SK-N-MC (cell line): ENCODE data around the gene BMPR1B.
"Not testable (repeated sequence)": the region's sequence is repeated elsewhere in the genome, so short reads cannot be mapped to it uniquely, and the experiment has no call there.

ENCODE experiments used
- DNase-seq: peaks from one replicate; pipeline ENCODE4 v3.0.0-alpha.2; 2011; ENCODE audit warnings: low read depth, low spot score
- H3K27ac ChIP-seq: fragments of 200-600 bp; sonication (generic); 2 replicates; pipeline ENCODE4 v1.5.1; 2016; ENCODE audit warnings: mixed run types
- H3K36me3 ChIP-seq: fragments of 200-600 bp; sonication (generic); 2 replicates; pipeline ENCODE4 v1.6.1; 2017; ENCODE audit warnings: antibody characterized with exemption, low read length, mixed read lengths; ENCODE audit not compliant: insufficient read depth
- H3K4me3 ChIP-seq: fragments of 200-600 bp; sonication (generic); 2 replicates; pipeline ENCODE4 v1.5.1; 2016
- H3K9ac ChIP-seq: fragments of 200-600 bp; sonication (generic); 2 replicates; pipeline ENCODE4 v1.8.0; 2017; ENCODE audit warnings: mixed run types, mixed read lengths; ENCODE audit not compliant: insufficient read length
- H3K9me3 ChIP-seq: fragments of 200-600 bp; sonication (generic); 2 replicates; pipeline ENCODE4 v1.6.1; 2017; ENCODE audit warnings: low read depth, mild to moderate bottlenecking, antibody characterized with exemption, low read length, moderate library complexity, mixed read lengths
- EZH2 ChIP-seq: fragments of 200-600 bp; sonication (generic); IDR thresholded peaks from one replicate; pipeline ENCODE4 v1.6.1; 2017; ENCODE audit warnings: antibody characterized with exemption
- FOXP2 ChIP-seq: optimal IDR thresholded peaks from 2 replicates; pipeline ENCODE3; 2011; ENCODE audit warnings: mild to moderate bottlenecking, moderate library complexity; ENCODE audit not compliant: insufficient read depth; ENCODE audit errors: extremely low read length, control extremely low read depth
- POLR2AphosphoS5 ChIP-seq: IDR thresholded peaks from 2 replicates; pipeline ENCODE4 v1.6.1; 2012; ENCODE audit warnings: mild to moderate bottlenecking, low read depth, low read length, borderline replicate concordance

The BMPR1B gene

DNA sequence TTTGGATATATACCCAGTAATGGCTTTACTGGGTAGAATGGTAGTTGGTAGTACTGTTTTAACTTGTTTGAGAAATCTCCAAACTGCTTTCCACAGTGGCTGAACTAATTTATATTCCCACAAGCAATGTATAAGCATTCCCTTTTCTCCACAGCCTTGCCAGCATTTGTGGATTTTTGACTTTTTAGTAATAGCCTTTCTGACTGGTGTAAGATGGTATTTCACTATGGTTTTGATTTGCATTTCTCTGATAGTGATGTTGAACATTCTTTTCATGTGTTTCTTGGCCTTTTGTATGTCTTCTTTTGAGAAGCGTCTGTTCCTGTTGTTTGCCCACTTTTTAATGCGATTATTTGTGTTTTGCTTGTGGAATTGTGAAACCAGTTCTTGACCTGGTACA is 290.5 kb downstream of the BMPR1B start:
- H3K4me3 ChIP-seq = no peak overlapping the region
- no peaks in the 10 kb centered on the region for H3K36me3 ChIP-seq
- no peaks in the 10 kb centered on the region for H3K9me3 ChIP-seq
- DNase-seq = no peak
- H3K27ac ChIP-seq = no peak overlapping the region
- TF ChIP-seq POLR2AphosphoS5 (no peak), EZH2 (no peak), FOXP2 (no peak)
- H3K9ac ChIP-seq = no peak overlapping the region

DNA sequence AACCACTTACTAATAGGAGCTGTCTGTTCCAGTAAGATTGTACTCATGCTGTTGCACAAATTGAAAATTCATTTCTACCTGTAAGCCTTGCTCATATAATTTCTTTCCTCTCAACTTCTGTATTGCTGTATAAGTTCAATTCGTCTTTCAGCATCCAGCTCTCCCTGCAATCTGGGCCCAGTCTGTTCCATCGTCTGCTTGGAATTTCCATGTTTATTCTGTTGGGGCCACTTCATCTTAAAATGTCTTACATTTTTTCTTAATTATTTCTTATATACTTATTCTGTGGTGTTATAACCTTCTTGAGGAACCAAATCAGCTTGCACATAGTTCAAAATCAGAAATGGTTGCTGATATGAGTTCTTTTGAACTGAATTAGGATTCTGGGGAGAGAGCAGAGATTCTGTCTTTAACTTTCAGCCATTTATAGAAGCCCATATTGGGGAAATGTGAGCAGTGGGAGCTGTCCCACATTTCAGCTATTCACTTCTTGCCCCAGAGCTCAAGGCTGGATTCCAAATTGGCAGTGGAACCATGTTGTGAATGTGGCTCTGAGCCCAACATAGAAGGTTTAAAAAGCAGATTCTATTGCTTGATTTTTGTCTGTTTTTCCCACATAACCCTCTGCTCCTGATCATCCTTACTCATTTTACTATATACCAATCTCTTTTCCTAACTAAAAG is 291.9 kb downstream of the BMPR1B start:
- Histone ChIP-seq H3K9me3 (no peaks in the 10 kb centered on the region), H3K36me3 (no peaks in the 10 kb centered on the region), H3K4me3 (no peak overlapping the region), H3K9ac (no peak overlapping the region), H3K27ac (no peak overlapping the region)
- no peak for DNase-seq
- TF ChIP-seq FOXP2 = no peak
- TF ChIP-seq POLR2AphosphoS5 = no peak
- no peak for TF ChIP-seq EZH2

DNA sequence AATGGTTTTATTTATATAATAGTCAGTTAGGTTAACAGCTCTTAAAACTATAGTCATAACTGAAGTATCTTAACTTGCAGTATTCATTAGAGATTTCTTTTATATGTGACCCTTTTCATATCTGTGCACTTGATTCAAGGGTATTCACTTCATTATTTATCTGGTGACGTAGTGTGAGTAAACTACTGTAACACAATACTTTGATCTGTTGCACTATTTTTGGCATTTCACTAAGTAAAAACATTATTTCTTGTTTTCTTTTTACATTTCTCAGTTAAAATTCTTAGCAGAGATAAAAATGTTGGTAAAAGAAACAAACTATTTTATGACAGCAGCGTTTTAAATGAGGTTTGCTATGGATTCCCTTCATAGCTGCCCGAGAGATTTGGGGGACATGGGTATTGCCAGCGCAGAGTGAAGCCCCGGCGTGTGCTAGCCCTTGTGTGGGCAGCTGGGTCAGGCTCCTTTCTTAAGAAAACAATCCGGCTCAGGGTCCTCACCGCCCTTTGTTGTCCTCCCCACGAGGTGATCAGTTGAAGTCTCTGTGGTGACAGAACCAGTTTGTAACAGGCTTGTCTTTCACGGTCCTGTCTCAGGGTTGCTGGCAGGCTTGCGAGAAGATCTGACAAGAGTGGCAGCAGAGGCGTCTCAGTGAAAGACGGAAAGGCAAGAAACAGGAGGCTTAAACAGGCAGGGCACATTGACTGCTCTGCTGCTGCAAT is 293.4 kb downstream of the BMPR1B start:
- no peak overlapping the region for H3K27ac ChIP-seq
- no peaks in the 10 kb centered on the region for H3K36me3 ChIP-seq
- TF ChIP-seq POLR2AphosphoS5 (no peak), FOXP2 (no peak), EZH2 (no peak)
- no peak for DNase-seq
- H3K4me3 ChIP-seq = no peak overlapping the region
- H3K9ac ChIP-seq = no peak overlapping the region
- no peaks in the 10 kb centered on the region for H3K9me3 ChIP-seq

DNA sequence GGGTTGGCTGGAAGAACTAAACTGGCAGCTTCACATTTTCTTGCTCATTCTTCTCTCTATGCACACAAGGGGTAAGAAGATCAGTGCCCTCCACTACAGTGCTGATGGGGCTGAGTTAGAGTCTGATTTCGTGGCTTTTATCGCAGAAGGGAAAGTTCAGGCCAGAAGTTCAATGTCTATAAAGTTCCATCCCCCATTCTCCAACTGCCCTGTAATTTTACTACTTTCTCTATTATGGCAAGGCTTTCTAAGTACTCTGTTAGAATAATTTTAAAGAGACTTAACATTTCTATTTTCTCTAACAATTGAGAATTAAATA is 293.9 kb downstream of the BMPR1B start:
- no peak for DNase-seq
- TF ChIP-seq FOXP2 (no peak), POLR2AphosphoS5 (no peak), EZH2 (no peak)
- Histone ChIP-seq H3K9ac (no peak overlapping the region), H3K36me3 (no peaks in the 10 kb centered on the region), H3K9me3 (no peaks in the 10 kb centered on the region), H3K27ac (no peak overlapping the region), H3K4me3 (no peak overlapping the region)

DNA sequence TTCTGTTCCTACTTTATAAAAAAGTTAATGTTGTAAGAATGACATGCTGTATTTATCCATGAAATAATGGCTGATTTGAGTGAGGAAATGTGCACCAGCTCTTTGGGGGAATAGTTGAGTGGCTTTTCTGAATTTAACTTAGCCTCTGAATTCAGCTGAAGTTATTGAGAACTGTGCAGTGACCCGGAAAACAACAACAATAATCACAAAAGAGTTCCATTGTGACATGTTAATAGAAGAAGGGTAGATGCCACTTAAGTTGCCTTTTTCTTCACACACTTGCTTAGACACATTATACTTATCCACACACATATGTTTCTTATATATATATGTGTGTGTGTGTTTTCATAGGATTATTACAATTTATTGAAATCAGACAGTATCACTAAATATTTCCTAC is 301.2 kb downstream of the BMPR1B start:
- Histone ChIP-seq H3K9me3 (no peaks in the 10 kb centered on the region), H3K9ac (no peak overlapping the region), H3K36me3 (no peaks in the 10 kb centered on the region), H3K4me3 (peak overlapping the region; percentile 58), H3K27ac (peak overlapping the region; percentile 83; the same call in 1 of the 2 replicates)
- DNase-seq = peak; percentile 24
- TF ChIP-seq POLR2AphosphoS5 (no peak), EZH2 (no peak), FOXP2 (no peak)

DNA sequence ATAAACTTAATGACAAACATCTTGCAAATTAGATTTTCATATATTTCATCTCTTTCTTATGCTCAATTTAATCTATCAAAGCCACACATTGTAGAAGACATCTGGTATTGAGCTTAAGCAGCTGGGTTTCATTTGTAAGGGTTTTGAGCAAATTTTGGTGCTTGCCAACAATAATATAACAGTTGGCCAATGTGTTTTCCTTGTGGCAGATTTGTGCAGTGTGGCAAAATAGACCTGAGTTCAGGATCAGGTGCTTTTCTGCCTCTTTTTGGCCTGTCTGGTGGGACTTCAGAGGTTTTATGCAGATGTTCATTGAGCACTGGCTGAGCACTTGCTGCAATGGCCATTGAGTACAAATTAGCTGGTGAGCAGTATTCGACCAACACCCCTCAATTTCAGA is 301.9 kb downstream of the BMPR1B start:
- H3K36me3 ChIP-seq = no peaks in the 10 kb centered on the region
- peak overlapping the region; percentile 58 for H3K4me3 ChIP-seq
- no peak for DNase-seq
- no peak overlapping the region for H3K9ac ChIP-seq
- H3K9me3 ChIP-seq = no peaks in the 10 kb centered on the region
- H3K27ac ChIP-seq = peak overlapping the region; percentile 83; the same call in 1 of the 2 replicates
- TF ChIP-seq POLR2AphosphoS5 (peak; percentile 23; the same call in 1 of the 2 replicates), EZH2 (no peak)

DNA sequence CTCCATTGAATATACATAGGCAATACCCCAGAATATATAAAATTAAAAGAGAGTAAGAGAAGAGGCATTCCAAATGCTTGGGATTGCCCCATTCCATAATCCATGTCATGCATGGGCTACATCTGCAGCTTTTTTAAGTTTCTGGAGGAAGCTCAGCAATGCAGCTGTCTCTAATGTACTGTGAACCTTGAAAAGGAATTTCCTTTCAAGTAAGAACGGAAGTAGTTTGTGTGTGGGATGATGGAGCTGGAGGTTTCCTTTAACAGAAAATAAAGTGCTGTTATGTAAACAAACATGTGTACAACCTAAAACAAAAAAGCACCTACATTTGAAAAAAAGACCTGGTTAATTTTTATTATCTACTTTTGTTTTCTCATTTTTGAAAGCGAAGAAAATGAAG is 303.5 kb downstream of the BMPR1B start:
- Histone ChIP-seq H3K4me3 (no peak overlapping the region), H3K27ac (no peak overlapping the region; the same call in 1 of the 2 replicates), H3K36me3 (no peaks in the 10 kb centered on the region), H3K9ac (no peak overlapping the region), H3K9me3 (no peaks in the 10 kb centered on the region)
- TF ChIP-seq POLR2AphosphoS5 = no peak
- no peak for TF ChIP-seq FOXP2
- TF ChIP-seq EZH2 = no peak
- peak; percentile 30 for DNase-seq

DNA sequence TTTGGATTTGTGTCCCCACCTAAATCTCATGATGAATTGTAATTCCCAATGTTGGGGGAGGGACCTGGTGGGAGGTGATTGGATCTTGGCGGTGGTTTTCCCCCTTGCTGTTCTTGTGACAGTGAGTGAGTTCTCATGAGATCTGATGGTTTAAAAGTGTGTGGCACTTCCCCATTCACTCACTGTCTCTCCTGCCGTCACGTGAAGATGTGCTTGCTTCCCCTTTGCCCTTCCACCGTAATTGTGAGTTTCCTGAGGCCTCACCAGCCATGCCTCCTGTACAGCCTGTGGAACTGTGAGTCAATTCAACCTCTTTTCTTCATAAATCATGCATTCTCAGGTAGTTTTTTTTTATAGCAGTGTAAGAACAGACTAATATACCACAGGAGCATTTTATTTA is 304.0 kb downstream of the BMPR1B start:
- not testable (repeated sequence) for H3K9me3 ChIP-seq, H3K36me3 ChIP-seq, H3K27ac ChIP-seq, H3K4me3 ChIP-seq, DNase-seq, H3K9ac ChIP-seq

DNA sequence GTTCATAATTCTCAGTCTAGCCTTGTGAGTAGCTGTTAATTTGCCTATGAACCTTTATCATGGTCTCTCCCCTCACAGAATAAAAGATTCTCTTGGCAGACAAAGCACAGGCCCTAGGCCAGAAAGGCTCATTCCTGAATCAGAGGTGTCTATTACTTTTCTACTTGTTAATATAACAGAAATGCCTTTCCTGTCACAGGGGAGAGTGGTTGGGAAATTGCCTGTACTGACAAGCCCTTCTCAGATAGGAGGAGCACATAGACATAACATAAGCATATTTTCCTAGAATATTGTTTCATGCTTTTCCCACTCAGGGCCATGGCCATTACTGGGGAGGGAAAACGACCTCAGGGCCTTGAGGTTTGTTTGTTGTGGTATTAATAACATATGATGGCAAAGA is 308.3 kb downstream of the BMPR1B start:
- Histone ChIP-seq H3K9ac (no peak overlapping the region), H3K4me3 (no peak overlapping the region), H3K9me3 (no peaks in the 10 kb centered on the region), H3K36me3 (no peaks in the 10 kb centered on the region), H3K27ac (no peak overlapping the region)
- TF ChIP-seq FOXP2 (no peak), EZH2 (no peak), POLR2AphosphoS5 (no peak)
- DNase-seq = no peak
